ENCODE measurements around the gene TAS2R10.

GRCh38 chr12:10838461-10838860 lies 12.3 kb upstream of the TAS2R10 start:
- TF ChIP-seq CTCF (optimal IDR thresholded peaks at IDR 0.05 in 1 of 3, IDR thresholded peaks at IDR 0.05 in 1 of 3, conservative IDR thresholded peaks at IDR 0.05 in 1 of 3; ENCODE audit: extremely low read depth in 1 of 3, insufficient read depth in 2 of 3, low read length in 3 of 3) (no peak), EZH2 (IDR thresholded peaks at IDR 0.05; ENCODE audit: low read length) (no peak)

Data from keratinocyte (primary cell).